GM12873 (cell line): ENCODE measurements around the gene CCDC157.

Experiments
- TF ChIP-seq, protein P1 (sequence below): IDR thresholded peaks from 2 replicates; pipeline ENCODE4 v1.5.1; 2012; ENCODE audit warnings: low read depth, mild to moderate bottlenecking, moderate library complexity, low read length, control low read depth; ENCODE audit not compliant: insufficient read depth; ENCODE audit errors: missing control alignments

Gene CCDC157

DNA sequence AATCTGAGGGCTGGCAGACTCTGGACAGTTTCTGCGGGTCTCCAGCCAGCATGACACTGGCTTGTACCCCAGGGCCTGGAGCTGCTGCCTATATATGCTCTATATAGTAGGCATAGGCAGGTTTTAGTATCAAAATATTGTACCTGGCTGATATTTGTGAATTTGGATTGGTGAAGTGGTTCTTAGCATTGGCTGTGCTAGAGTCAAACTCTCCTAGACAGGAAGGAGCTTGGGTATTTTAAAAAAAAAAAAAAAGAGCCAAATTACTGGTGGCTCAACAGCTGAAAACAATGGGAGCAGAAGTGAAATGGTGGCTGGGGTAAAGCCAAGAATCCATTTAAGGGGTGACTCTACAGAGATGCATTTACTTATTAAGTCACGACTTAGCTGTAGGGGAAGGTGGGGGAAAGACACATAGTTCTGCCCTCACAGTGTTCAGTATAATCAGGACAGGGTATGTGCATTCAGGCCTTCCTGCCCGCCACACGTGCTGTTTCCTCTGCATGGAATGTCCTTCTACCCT, 57.8 kb downstream of the CCDC157 start:
- TF ChIP-seq, protein P1, sequence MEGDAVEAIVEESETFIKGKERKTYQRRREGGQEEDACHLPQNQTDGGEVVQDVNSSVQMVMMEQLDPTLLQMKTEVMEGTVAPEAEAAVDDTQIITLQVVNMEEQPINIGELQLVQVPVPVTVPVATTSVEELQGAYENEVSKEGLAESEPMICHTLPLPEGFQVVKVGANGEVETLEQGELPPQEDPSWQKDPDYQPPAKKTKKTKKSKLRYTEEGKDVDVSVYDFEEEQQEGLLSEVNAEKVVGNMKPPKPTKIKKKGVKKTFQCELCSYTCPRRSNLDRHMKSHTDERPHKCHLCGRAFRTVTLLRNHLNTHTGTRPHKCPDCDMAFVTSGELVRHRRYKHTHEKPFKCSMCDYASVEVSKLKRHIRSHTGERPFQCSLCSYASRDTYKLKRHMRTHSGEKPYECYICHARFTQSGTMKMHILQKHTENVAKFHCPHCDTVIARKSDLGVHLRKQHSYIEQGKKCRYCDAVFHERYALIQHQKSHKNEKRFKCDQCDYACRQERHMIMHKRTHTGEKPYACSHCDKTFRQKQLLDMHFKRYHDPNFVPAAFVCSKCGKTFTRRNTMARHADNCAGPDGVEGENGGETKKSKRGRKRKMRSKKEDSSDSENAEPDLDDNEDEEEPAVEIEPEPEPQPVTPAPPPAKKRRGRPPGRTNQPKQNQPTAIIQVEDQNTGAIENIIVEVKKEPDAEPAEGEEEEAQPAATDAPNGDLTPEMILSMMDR = no peak

DNA sequence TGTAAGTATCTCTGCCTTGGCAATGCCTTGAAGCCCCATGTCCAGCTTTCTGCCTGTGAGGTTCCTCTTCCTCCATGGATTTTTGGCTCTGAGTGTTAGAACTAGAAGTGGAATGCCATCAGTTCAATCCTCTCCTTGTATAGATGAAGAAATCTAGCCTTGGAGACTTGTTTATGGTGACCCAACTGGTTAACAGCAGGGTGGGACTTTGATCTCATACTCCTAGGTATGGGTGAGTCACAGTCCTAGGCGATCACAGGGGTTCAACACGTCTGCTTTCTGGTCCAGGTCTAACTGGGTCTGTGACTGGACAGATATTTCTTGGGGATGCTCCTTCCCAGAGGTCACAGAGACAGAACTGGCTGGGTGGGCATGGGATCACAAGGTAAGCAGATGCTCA, 59.6 kb downstream of the CCDC157 start:
- TF ChIP-seq, protein P1 = no peak

DNA sequence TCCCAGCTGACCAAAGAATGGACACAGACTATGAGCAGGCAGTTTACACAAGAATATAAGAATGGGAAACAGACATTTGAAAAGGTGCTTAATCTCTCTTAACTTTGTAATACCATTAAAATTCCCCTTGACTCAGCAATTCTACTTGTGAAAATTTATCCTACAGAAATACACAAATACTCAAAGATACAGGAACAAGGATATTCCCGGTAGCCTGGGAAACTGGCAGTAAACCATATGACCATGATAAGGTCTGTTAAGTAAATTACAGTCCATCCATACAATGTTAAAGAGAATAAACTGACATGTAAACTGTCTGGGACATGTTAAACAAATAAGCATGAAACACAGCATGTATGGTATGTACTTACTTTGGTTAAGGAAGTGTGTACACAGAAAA, 60.0 kb downstream of the CCDC157 start:
- TF ChIP-seq, protein P1 = no peak

DNA sequence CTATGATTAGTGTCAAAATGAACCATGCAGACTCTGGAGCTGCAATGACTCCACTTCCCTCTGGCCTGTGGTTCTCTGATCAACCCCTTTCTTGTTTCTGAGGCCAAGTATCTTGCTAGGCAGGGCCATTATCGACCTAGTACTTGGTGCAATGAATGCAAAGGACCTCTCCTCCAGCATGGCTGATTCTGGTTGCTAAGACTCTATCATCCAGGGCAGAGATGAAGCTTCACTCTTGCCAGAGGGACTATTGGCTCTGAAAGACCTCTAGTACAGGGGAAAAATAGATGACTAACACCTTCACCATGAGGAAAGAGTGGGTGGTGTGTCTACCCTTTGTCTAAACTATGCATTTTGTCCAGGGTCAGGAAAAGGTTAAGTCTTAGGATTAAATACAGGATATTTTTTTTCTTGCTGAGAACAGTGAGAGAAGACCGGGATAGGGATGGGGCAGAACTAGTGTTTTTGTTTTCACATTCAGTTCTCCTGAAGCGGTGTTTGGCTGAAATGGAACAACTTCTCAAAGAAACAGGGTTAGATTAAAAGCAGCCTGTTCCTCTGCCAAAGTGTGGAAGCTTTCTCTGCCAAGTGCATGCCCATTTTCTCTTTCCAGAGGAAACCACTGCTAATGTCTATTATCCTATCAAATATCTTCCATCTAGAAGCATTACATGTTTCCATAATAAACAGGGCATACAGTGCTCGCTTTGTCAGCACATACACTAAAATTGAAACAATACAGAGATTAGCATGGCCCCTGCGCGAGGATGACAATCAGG, 63.7 kb downstream of the CCDC157 start:
- TF ChIP-seq, protein P1 = no peak

DNA sequence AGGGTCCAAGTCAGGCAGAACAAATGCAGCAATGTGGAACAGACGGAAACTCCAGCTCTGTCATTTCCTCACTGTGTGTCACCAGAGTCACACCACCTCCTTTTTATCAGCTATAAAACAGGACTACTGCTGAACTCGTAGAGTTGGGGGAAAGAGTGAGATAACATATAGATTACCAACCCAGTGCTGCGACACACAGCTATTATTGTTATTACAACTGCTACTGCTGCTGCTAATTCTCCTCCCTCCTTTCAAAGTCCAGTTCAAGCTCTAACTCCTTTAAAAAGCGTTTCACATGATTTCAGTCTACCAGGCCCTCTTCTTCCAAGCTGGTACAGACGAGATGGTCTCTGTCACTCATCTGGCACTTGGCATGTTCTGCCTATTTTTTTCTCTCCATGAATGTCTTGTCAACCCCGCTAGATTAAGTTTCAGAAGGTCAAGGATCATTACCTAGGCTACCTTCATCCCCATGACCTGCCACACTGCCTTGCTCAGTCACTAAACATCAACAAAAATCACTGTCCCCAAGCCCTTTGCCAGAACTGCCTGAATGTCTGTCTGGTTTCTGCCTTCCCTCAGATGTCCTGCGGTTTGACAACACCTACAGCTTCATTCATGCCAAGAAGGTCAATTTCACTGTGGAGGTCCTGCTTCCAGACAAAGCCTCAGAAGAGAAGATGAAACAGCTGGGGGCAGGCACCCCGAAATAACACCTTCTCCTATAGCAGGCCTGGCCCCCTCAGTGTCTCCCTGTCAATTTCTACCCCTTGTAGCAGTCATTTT, 65.1 kb downstream of the CCDC157 start:
- TF ChIP-seq, protein P1 = no peak

DNA sequence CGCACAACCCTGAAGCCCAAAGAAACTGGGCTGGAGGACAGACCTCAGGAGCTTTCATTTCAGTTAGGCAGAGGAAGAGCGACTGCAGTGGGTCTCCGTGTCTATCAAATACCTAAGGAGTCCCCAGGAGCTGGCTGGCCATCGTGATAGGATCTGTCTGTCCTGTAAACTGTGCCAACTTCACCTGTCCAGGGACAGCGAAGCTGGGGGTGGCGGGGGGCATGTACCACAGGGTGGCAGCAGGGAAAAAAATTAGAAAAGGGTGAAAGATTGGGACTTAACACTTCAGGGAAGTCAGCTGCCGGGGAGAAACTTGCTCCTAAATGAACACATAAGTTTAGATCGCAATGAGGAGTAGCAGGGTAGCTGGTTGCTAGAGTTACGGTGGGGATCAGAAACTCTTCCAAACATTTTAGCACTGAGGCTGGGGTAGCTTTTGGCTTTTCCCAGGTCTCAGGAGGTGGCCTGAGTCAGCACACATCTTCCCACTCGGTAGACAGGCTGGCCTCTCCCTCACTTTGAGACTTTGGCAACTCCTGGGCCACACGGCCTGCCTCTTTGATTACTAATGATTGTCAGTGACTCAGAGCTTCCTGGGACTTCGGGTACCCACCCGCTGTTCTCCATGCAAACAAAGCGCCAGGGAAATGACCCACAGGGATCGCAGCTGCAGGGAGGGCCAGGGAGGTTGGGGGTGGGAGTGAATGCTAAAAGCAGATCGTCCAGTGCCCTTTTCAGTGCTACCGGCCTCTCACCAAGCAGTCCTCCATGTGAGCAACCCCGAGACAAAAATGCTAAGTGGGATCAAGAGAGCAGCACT, 65.9 kb downstream of the CCDC157 start:
- TF ChIP-seq, protein P1 = no peak
